Measurements from ENCODE around the gene PDE4D.

The PDE4D gene

GRCh38 chr5:59152701-59153245 is 740.8 kb downstream of the PDE4D start:
- no peak for DNase-seq (ENCODE audit: low read depth)
- no peak for TF ChIP-seq CTCF (conservative IDR thresholded peaks at IDR 0.05; ENCODE audit: low read length)

GRCh38 chr5:59151162-59151889 is 742.2 kb downstream of the PDE4D start:
- H3K4me3 ChIP-seq (ENCODE audit: low read length), result no peak overlapping the region
- TF ChIP-seq CTCF (conservative IDR thresholded peaks at IDR 0.05; ENCODE audit: low read length), result no peak
- DNase-seq (ENCODE audit: low read depth), result no peak

More at GRCh38 chr5:59152701-59153245, 740.8 kb downstream of the PDE4D start:
- H3K4me3 ChIP-seq (ENCODE audit: low read length), result no peak overlapping the region

- no peak overlapping the region for H3K4me3 ChIP-seq (ENCODE audit: low read length)
- DNase-seq (ENCODE audit: low read depth), result no peak
- TF ChIP-seq CTCF (conservative IDR thresholded peaks at IDR 0.05; ENCODE audit: low read length), result no peak
These were observed 743.7 kb downstream of the PDE4D start for GRCh38 chr5:59149827-59150226.

GRCh38 chr5:59149271-59149670 is 744.3 kb downstream of the PDE4D start:
- no peak for TF ChIP-seq CTCF (conservative IDR thresholded peaks at IDR 0.05; ENCODE audit: low read length)
- no peak for DNase-seq (ENCODE audit: low read depth)
- H3K4me3 ChIP-seq (ENCODE audit: low read length), result no peak overlapping the region

- H3K4me3 ChIP-seq (ENCODE audit: low read length), result no peak overlapping the region
- no peak for DNase-seq (ENCODE audit: low read depth)
- no peak for TF ChIP-seq CTCF (conservative IDR thresholded peaks at IDR 0.05; ENCODE audit: low read length)
These were observed 746.8 kb downstream of the PDE4D start for GRCh38 chr5:59146729-59147128.

GRCh38 chr5:59143926-59144333 is 749.6 kb downstream of the PDE4D start:
- no peak for TF ChIP-seq CTCF (conservative IDR thresholded peaks at IDR 0.05; ENCODE audit: low read length)
- no peak overlapping the region for H3K4me3 ChIP-seq (ENCODE audit: low read length)
- DNase-seq (ENCODE audit: low read depth), result no peak

- H3K4me3 ChIP-seq (ENCODE audit: low read length), result no peak overlapping the region
- TF ChIP-seq CTCF (conservative IDR thresholded peaks at IDR 0.05; ENCODE audit: low read length), result no peak
- no peak for DNase-seq (ENCODE audit: low read depth)
These were observed 750.6 kb downstream of the PDE4D start for GRCh38 chr5:59142927-59143326.

Data from AG10803 (cell line).